ENCODE results near the gene ACAP2. TPM values are rescaled to one million over a fixed set of nuclear protein-coding genes. Genes with fewer than 3 reads are reported as not detected.

ACAP2 gene
- total RNA-seq, 1 donor from 2014 or later: 61.2 TPM

- H3K4me3 Mint-ChIP-seq (ENCODE audit: unreplicated experiment): no peak overlapping the region
- H3K9me3 Mint-ChIP-seq (ENCODE audit: unreplicated experiment): no peaks in the 10 kb centered on the region
- DNase-seq (ENCODE audit: low spot score): no peak
- H3K4me1 Mint-ChIP-seq (ENCODE audit: unreplicated experiment): peaks cover 16% of the 10 kb centered on the region
- peaks cover 4% of the 10 kb centered on the region for H3K27me3 Mint-ChIP-seq (ENCODE audit: unreplicated experiment)
- H3K27ac Mint-ChIP-seq (ENCODE audit: unreplicated experiment): no peak overlapping the region
- TF ChIP-seq, protein P1, sequence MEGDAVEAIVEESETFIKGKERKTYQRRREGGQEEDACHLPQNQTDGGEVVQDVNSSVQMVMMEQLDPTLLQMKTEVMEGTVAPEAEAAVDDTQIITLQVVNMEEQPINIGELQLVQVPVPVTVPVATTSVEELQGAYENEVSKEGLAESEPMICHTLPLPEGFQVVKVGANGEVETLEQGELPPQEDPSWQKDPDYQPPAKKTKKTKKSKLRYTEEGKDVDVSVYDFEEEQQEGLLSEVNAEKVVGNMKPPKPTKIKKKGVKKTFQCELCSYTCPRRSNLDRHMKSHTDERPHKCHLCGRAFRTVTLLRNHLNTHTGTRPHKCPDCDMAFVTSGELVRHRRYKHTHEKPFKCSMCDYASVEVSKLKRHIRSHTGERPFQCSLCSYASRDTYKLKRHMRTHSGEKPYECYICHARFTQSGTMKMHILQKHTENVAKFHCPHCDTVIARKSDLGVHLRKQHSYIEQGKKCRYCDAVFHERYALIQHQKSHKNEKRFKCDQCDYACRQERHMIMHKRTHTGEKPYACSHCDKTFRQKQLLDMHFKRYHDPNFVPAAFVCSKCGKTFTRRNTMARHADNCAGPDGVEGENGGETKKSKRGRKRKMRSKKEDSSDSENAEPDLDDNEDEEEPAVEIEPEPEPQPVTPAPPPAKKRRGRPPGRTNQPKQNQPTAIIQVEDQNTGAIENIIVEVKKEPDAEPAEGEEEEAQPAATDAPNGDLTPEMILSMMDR (IDR thresholded peaks at IDR 0.05; ENCODE audit: unreplicated experiment): no peak
- H3K36me3 Mint-ChIP-seq (ENCODE audit: low read depth, unreplicated experiment): peaks cover 5% of the 10 kb centered on the region
Measured at GRCh38 chr3:195438371-195438770, 4.4 kb downstream of the ACAP2 start.

DNA sequence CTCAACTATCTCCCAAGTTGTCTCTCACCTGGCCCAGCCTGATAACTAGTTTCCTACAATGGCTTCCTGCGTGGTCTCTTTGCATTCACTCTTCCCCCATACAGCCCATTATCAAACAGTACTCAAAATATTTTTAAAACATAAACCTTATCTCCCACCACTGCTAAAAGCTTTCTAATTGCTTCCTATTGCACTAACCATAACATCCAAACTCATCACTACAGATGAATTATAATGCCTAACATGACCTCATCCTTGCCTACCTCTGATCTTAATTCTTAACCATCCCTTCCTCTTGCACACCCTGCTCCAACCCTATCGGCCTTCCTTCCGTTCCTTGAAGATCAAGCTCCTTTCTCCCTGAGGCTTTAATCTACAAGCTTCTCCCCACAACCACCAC is 17.0 kb downstream of the ACAP2 start:
- DNase-seq (ENCODE audit: low spot score): no peak
- H3K9me3 Mint-ChIP-seq (ENCODE audit: unreplicated experiment): no peaks in the 10 kb centered on the region
- H3K36me3 Mint-ChIP-seq (ENCODE audit: low read depth, unreplicated experiment): no peaks in the 10 kb centered on the region
- no peak overlapping the region for H3K4me3 Mint-ChIP-seq (ENCODE audit: unreplicated experiment)
- no peaks in the 10 kb centered on the region for H3K27me3 Mint-ChIP-seq (ENCODE audit: unreplicated experiment)
- TF ChIP-seq, protein P1 (IDR thresholded peaks at IDR 0.05; ENCODE audit: unreplicated experiment): no peak
- H3K27ac Mint-ChIP-seq (ENCODE audit: unreplicated experiment): no peak overlapping the region
- peaks cover 10% of the 10 kb centered on the region for H3K4me1 Mint-ChIP-seq (ENCODE audit: unreplicated experiment)

DNA sequence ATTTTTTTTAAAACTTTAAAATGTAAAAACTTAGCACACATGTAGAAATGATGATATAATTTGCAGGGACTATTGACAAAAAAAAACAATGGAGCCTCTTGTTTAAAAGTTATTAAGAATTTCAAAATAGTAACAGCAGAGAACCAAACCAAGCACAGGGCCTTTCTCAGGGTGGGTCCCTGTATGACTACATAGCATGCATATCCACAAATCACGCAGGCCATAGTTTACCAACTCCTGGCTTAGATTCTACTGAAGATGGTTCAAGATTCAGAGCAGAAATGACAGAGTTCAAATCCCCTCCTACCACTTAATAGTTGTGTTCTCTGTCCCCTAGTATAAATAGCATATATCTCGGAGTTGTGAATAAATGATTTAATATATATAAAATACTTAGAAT is 19.0 kb downstream of the ACAP2 start:
- Mint-ChIP-seq H3K4me1 (ENCODE audit: unreplicated experiment) (peaks cover 10% of the 10 kb centered on the region), H3K36me3 (ENCODE audit: low read depth, unreplicated experiment) (no peaks in the 10 kb centered on the region), H3K27ac (ENCODE audit: unreplicated experiment) (no peak overlapping the region), H3K9me3 (ENCODE audit: unreplicated experiment) (no peaks in the 10 kb centered on the region), H3K4me3 (ENCODE audit: unreplicated experiment) (no peak overlapping the region), H3K27me3 (ENCODE audit: unreplicated experiment) (no peaks in the 10 kb centered on the region)
- TF ChIP-seq, protein P1 (IDR thresholded peaks at IDR 0.05; ENCODE audit: unreplicated experiment): no peak
- DNase-seq (ENCODE audit: low spot score): no peak

- no peak overlapping the region for H3K27ac Mint-ChIP-seq (ENCODE audit: unreplicated experiment)
- peaks cover 8% of the 10 kb centered on the region for H3K4me1 Mint-ChIP-seq (ENCODE audit: unreplicated experiment)
- peaks cover 3% of the 10 kb centered on the region for H3K36me3 Mint-ChIP-seq (ENCODE audit: low read depth, unreplicated experiment)
- H3K27me3 Mint-ChIP-seq (ENCODE audit: unreplicated experiment): no peaks in the 10 kb centered on the region
- H3K4me3 Mint-ChIP-seq (ENCODE audit: unreplicated experiment): no peak overlapping the region
- H3K9me3 Mint-ChIP-seq (ENCODE audit: unreplicated experiment): no peaks in the 10 kb centered on the region
- no peak for DNase-seq (ENCODE audit: low spot score)
- TF ChIP-seq, protein P1 (IDR thresholded peaks at IDR 0.05; ENCODE audit: unreplicated experiment): no peak
Measured at GRCh38 chr3:195421400-195421799, 21.4 kb downstream of the ACAP2 start.

- no peaks in the 10 kb centered on the region for H3K4me1 Mint-ChIP-seq (ENCODE audit: unreplicated experiment)
- no peak overlapping the region for H3K4me3 Mint-ChIP-seq (ENCODE audit: unreplicated experiment)
- TF ChIP-seq, protein P1 (IDR thresholded peaks at IDR 0.05; ENCODE audit: unreplicated experiment): no peak
- H3K9me3 Mint-ChIP-seq (ENCODE audit: unreplicated experiment): no peaks in the 10 kb centered on the region
- no peak for DNase-seq (ENCODE audit: low spot score)
- peaks cover 3% of the 10 kb centered on the region for H3K36me3 Mint-ChIP-seq (ENCODE audit: low read depth, unreplicated experiment)
- no peak overlapping the region for H3K27ac Mint-ChIP-seq (ENCODE audit: unreplicated experiment)
- H3K27me3 Mint-ChIP-seq (ENCODE audit: unreplicated experiment): no peaks in the 10 kb centered on the region
Measured at GRCh38 chr3:195416795-195417194, 26.0 kb downstream of the ACAP2 start.
